ENCODE data around the gene SAP30L. TPM values are rescaled to one million over a fixed set of nuclear protein-coding genes. Genes with fewer than 3 reads are reported as not detected.

SAP30L gene
- total and polyA plus RNA-seq, 2 of the 4 experiments (the other 2 are of a cell fraction) = 9.7 to 17.6 TPM

DNA sequence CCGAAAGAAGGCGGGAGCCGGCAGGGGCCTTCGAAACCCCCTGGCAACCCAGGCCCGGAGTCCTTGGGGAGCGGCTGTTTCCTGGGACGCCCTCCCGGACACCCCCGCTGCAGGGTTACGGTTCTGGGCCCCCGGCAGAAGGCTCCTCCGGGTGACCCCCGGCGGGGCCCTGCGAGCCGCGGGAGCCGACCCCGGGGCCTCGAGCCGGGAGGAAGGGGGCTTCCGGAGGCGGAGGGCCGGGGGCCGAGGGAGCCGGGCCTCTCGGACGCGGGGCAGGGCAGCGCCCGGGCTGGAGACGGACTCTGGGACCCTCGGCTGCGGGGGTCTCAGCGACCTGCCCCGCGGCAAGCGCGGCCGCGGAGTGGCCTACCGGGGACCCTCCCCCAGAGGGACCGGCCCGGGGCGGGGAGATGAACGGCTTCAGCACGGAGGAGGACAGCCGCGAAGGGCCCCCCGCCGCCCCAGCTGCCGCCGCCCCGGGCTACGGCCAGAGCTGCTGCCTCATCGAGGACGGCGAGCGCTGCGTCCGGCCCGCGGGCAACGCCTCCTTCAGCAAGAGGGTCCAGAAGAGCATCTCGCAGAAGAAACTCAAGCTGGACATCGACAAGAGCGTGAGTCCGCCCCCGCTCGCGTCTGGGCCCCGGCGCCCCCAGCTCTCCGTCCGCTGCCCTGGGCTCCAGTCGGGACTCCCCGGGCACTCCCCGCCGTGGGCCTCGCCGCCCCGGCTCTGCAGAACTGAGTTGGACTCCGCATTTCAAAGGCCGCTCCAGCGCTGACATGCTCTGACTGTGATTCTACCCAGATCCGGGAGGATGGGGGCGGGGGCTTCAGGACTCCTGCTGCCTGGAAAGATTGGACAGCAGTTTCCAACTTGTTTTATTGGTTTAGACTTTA lies 645 bp downstream of the SAP30L start:
- Histone ChIP-seq H4K8ac (ENCODE audit: low read depth in 2 of 2, low read length in 2 of 2) (no peak overlapping the region), H4K20me1 (ENCODE audit: insufficient read depth, low read length) (peaks cover 35% of the 10 kb centered on the region), H2BK5ac (ENCODE audit: low read depth, low read length, poor library complexity, severe bottlenecking) (peak overlapping the region; percentile 11), H2AK9ac (replicated peaks; ENCODE audit: low read depth, low read length, poor library complexity) (peak overlapping the region; percentile 77), H2AFZ (replicated peaks; ENCODE audit: low read length, poor library complexity) (peak overlapping the region; percentile 100), H3K27me3 (ENCODE audit: control insufficient read depth, insufficient read depth, low read length) (no peaks in the 10 kb centered on the region), H4K91ac (ENCODE audit: insufficient read depth, low read depth, low read length) (no peak overlapping the region), H2BK20ac (ENCODE audit: low read depth, low read length) (no peak overlapping the region), H3K27ac (ENCODE audit: insufficient read depth, low read length) (peak overlapping the region; percentile 26), H4K5ac (ENCODE audit: low read depth, low read length) (no peak overlapping the region), H3K23ac (ENCODE audit: low read depth, low read length) (0 out of 2 replicates have a peak overlapping the region, but pooled peaks have one; percentile 58), H3K4me2 (ENCODE audit: low read depth, low read length) (peak overlapping the region; percentile 95), H2BK120ac (ENCODE audit: low read depth, low read length) (no peak overlapping the region), H3K4me1 (ENCODE audit: control insufficient read depth, insufficient read depth, low read length) (peaks cover 7% of the 10 kb centered on the region), H3K9me3 (ENCODE audit: control insufficient read depth, insufficient read depth, low read length) (no peaks in the 10 kb centered on the region), H3K36me3 (ENCODE audit: control insufficient read depth, insufficient read depth, low read length) (peaks cover 11% of the 10 kb centered on the region), H3K9me1 (ENCODE audit: insufficient read depth, low read length) (peaks cover 11% of the 10 kb centered on the region), H3K4ac (ENCODE audit: low read depth, low read length) (no peak overlapping the region), H3K79me1 (ENCODE audit: low read depth in 1 of 2, low read length in 2 of 2) (peaks cover 29 to 47% of the 10 kb centered on the region in 2 experiments), H2BK15ac (ENCODE audit: low read depth, low read length) (no peak overlapping the region), H3K4me3 (ENCODE audit: insufficient read depth, low read depth, low read length) (peak overlapping the region; percentile 97), H3K14ac (replicated peaks; ENCODE audit: low read depth, low read length) (0 out of 2 replicates have a peak overlapping the region, but pooled peaks have one; percentile 43), H3K18ac (ENCODE audit: low read depth, low read length) (no peak overlapping the region), H2AK5ac (ENCODE audit: low read depth, low read length) (no peak overlapping the region), H3K56ac (ENCODE audit: extremely low read depth, insufficient read depth, low read length) (no peak overlapping the region), H3K9ac (ENCODE audit: low read depth, low read length) (peak overlapping the region; percentile 58)
- intact Hi-C loops (cut with micrococcal nuclease) (loop anchor here (1.0 to 5.0 kb wide), 2 partner anchors 374 to 491 kb away; partner anchors contain the start of gene GEMIN5), dilution Hi-C loops (cut with HindIII; ENCODE audit: low sequenced_read_pairs, unreplicated experiment) (no loop called here), in situ Hi-C loops (cut with MboI; ENCODE audit: low sequenced_read_pairs) (no loop called here)
- DNase-seq (peak; percentile 66), ATAC-seq (ENCODE audit: low read depth) (peak; percentile 45)
- 0% methylated on average over 40 of the region's 87 CpGs; no CpG with 5 or more reads in 1 of the 2 experiments for WGBS, 2 experiments (ENCODE audit: extremely low coverage in 2 of 2, insufficient read length in 1 of 2)
- peak; percentile 40; the same call in 1 of the 2 replicates for TF ChIP-seq MAZ (IDR thresholded peaks at IDR 0.05; ENCODE audit: borderline replicate concordance, low read depth, low read length)
- peak; percentile 71; the same call in 1 of the 2 replicates for TF ChIP-seq MXI1 (IDR thresholded peaks at IDR 0.05; ENCODE audit: borderline replicate concordance, low read depth, low read length)
- TF ChIP-seq RCOR1 (IDR thresholded peaks at IDR 0.05; ENCODE audit: insufficient replicate concordance, low read length) = no peak
- no peak for TF ChIP-seq RFX5 (IDR thresholded peaks at IDR 0.05; ENCODE audit: low read depth, low read length)
- POLR2A ChIA-PET (ENCODE audit: unreplicated experiment) = interaction anchor here (0.7 kb wide), 1 partner anchor 169 kb away, joined by 3 read pairs; no protein-coding TSS in a partner anchor
- CTCF ChIA-PET = no interaction called here
- no TSS peak for BruUV-seq (replicated peaks)

Measured in IMR-90 (cell line).